Activated CD8-positive, alpha-beta T cell treated with anti-CD3 and anti-CD28 coated beads, Interleukin-2, amount 10 ng/mL, durations not matched to agents 7 days and 5 days (primary cell): ENCODE data around the gene ALPL. TPM values are rescaled to one million over a fixed set of nuclear protein-coding genes. Genes with fewer than 3 reads are reported as not detected.
A peak's percentile ranks its signal among the peaks of the same experiment; 100 is the strongest.
"Not testable (repeated sequence)": the region's sequence is repeated elsewhere in the genome, so short reads cannot be mapped to it uniquely, and the experiment has no call there.

Experiments
- ATAC-seq: fragments of 150-1000 bp; cut with Tn5 transposase; one replicate; pipeline ENCODE4 v1.10.0; 2021; ENCODE audit warnings: moderate library complexity
- CTCF ChIA-PET: fragments of 350-600 bp; sonication (Branson Sonifier 250); formaldehyde crosslinking; loops from one replicate; lab custom pipeline; 2021; ENCODE audit warnings: antibody characterized with exemption; lab: Charles Lee
- POLR2A ChIA-PET: fragments of 350-600 bp; sonication (Branson Sonifier 250); formaldehyde crosslinking; loops from one replicate; lab custom pipeline; 2021; ENCODE audit warnings: antibody characterized with exemption; lab: Charles Lee
- DNase-seq: peaks from one replicate; pipeline ENCODE4 v3.0.0-alpha.2; 2020
- H3K27ac Mint-ChIP-seq: one replicate; pipeline ENCODE4 v1.8.0; 2021; ENCODE audit warnings: mild to moderate bottlenecking, mixed read lengths
- H3K27me3 Mint-ChIP-seq: one replicate; pipeline ENCODE4 v1.8.0; 2021; ENCODE audit warnings: low read depth, mixed read lengths
- H3K36me3 Mint-ChIP-seq: one replicate; pipeline ENCODE4 v1.8.0; 2021; ENCODE audit warnings: low read depth, mixed read lengths
- H3K4me1 Mint-ChIP-seq: one replicate; pipeline ENCODE4 v1.8.0; 2021; ENCODE audit warnings: low read depth, mixed read lengths
- H3K4me3 Mint-ChIP-seq: one replicate; pipeline ENCODE4 v1.8.0; 2021; ENCODE audit warnings: mild to moderate bottlenecking, mixed read lengths
- H3K9me3 Mint-ChIP-seq: one replicate; pipeline ENCODE4 v1.8.0; 2022; ENCODE audit warnings: mixed read lengths; ENCODE audit not compliant: insufficient read depth
- total RNA-seq, 2 experiments: library from RNA; stranded (reverse); gene quantifications; one replicate each; pipeline ENCODE4 v1.2.3, GENCODE V29; 2021

The ALPL gene
- not detected for total RNA-seq

DNA sequence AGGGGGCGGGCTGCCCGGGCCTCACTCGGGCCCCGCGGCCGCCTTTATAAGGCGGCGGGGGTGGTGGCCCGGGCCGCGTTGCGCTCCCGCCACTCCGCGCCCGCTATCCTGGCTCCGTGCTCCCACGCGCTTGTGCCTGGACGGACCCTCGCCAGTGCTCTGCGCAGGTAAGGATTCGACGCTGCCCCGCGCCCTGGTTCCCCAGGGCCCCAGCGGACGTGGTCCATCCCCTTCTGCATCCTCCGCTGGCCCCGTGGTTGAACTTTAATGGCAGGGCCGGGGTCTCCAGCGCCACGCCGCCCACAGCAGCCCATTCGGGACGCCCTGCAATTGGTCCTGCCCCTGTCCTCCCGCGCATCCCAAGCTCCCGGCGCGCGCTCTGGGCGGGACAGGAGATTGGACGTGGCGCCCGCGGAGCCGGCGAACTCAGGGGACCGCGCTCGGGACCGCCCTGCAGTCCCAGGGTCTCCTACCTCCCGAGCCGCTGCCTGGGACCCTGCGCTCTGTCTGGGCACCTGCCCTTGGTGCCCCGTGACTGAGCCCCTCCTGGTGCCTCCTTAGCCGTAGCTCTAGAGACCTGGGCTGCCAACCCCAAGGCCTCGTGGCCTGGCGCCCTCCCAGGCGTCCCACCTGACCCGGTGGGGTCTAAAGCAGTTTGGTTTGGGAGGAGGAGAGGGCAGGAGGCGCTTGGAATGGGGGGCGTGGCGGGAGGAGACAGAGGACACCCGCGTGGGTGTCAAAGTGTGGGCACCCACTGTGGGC lies at the start of gene ALPL:
Gene ALPL (plus strand): TSS at position 73 of the 762 bp plus-strand sequence. CDS start 44,659 bp downstream, outside the sequence.
- H3K4me3 Mint-ChIP-seq = no peak within 1 kb of the TSS
- CTCF ChIA-PET = interaction anchor here (1.1 to 2.8 kb wide), 4 partner anchors 9 to 26 kb away, joined by 3 to 7 read pairs (median 4); no protein-coding TSS in a partner anchor
- peaks cover 4% of the 10 kb centered on the region for H3K4me1 Mint-ChIP-seq
- POLR2A ChIA-PET = no interaction called here
- peaks cover 35% of the 10 kb centered on the region for H3K27me3 Mint-ChIP-seq
- peak; percentile 14 for ATAC-seq
- no peak within 1 kb of the TSS for H3K27ac Mint-ChIP-seq
- no peaks in the 10 kb centered on the region for H3K36me3 Mint-ChIP-seq
- H3K9me3 Mint-ChIP-seq = no peaks in the 10 kb centered on the region
- no peak for DNase-seq

DNA sequence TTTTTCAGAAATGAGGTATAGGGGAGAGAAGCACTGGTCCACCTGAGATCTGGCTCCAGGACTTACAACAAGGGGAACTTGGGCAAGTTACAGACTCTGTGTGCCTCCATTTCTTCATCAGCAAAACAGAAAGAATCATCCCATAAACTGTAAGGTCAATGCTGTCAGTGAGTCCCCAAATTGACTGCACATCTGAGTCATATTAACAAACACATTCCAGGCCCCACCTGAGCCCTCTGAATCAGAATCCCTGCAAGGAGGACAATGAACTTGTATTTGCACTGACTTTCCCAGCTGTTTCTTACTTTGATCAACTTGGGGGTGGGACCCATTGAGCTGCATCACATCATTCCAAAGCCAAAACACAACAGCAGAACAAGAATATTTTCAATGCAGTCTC lies 44.1 kb upstream of the ALPL start:
- CTCF ChIA-PET, POLR2A ChIA-PET, H3K4me1 Mint-ChIP-seq, H3K27me3 Mint-ChIP-seq, DNase-seq, H3K27ac Mint-ChIP-seq, H3K36me3 Mint-ChIP-seq, ATAC-seq, H3K9me3 Mint-ChIP-seq, H3K4me3 Mint-ChIP-seq: not testable (repeated sequence)

DNA sequence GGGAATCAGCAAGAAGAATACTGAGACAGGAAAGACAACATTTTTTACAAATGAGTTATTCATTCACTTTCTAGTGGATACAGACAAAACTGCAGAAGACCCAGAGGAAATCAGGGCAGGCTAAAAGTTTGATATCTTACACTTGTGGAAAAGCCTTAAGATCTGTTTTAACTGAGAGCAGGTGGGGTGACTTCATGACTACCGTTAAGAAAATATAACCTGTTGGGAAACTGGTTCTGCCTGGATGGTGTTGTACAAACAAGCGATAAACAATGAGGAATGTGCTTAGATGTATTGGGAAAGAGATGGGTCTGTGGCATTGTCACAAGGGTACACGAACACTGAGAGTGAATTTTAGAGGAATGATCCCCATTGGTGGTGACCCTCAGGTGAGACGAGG lies 41.3 kb upstream of the ALPL start:
- H3K4me1 Mint-ChIP-seq, H3K9me3 Mint-ChIP-seq, DNase-seq, H3K27me3 Mint-ChIP-seq, H3K27ac Mint-ChIP-seq, POLR2A ChIA-PET, H3K36me3 Mint-ChIP-seq, H3K4me3 Mint-ChIP-seq, ATAC-seq: not testable (repeated sequence)
- CTCF ChIA-PET = interaction anchor here (0.6 to 1.0 kb wide), 2 partner anchors 100 to 273 kb away, joined by 3 to 4 read pairs; no protein-coding TSS in a partner anchor

DNA sequence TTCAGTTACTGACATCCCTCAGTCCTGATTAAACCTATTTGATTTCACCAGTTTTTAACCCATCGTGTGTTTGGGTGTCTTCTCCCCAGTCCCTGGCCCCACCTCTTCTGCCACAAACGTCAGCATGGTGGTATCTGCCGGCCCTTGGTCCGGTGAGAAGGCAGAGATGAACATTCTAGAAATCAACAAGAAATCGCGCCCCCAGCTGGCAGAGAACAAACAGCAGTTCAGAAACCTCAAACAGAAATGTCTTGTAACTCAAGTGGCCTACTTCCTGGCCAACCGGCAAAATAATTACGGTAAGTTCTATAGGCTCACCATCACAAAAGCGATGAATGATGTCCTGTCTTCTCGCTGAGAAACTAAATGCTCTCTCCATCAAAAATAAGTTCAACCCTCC lies 40.6 kb upstream of the ALPL start:
- POLR2A ChIA-PET = no interaction called here

DNA sequence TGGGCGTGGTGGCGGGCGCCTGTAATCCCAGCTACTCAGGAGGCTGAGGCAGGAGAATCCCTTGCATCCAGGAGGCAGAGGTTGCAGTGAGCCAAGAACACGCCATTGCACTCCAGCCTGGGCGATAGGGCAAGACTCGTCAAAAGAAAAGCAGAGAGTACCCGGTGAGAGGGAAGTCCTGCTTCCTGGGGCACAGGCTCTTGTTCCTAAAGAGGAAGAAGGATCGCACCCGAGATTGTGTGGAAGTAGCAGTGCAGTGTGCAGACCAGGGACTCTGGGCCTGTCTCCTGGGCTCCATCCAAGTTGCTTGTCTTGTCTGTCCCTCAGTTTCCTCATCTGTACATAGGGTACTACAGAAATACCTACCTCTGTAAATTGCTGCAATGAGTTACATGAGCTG lies 39.6 kb upstream of the ALPL start:
- no peaks in the 10 kb centered on the region for H3K36me3 Mint-ChIP-seq
- no peak overlapping the region for H3K27ac Mint-ChIP-seq
- ATAC-seq (no peak), DNase-seq (no peak)
- ChIA-PET CTCF (no interaction called here), POLR2A (interaction anchor here (0.6 kb wide), 1 partner anchor 1244 kb away, joined by 3 read pairs; no protein-coding TSS in a partner anchor)
- H3K27me3 Mint-ChIP-seq = no peaks in the 10 kb centered on the region
- no peak overlapping the region for H3K4me3 Mint-ChIP-seq
- no peaks in the 10 kb centered on the region for H3K9me3 Mint-ChIP-seq
- H3K4me1 Mint-ChIP-seq = peaks cover 6% of the 10 kb centered on the region

More for the DNA sequence above, 40.6 kb upstream of the ALPL start:
- peaks cover 6% of the 10 kb centered on the region for H3K4me1 Mint-ChIP-seq
- no peak for ATAC-seq
- peaks cover 2% of the 10 kb centered on the region for H3K27me3 Mint-ChIP-seq
- peak; percentile 55 for DNase-seq
- H3K9me3 Mint-ChIP-seq = no peaks in the 10 kb centered on the region
- no peak overlapping the region for H3K4me3 Mint-ChIP-seq
- CTCF ChIA-PET = interaction anchor here (0.8 to 1.0 kb wide), 2 partner anchors 24 to 100 kb away, joined by 3 to 4 read pairs; no protein-coding TSS in a partner anchor
- no peaks in the 10 kb centered on the region for H3K36me3 Mint-ChIP-seq
- H3K27ac Mint-ChIP-seq = no peak overlapping the region

DNA sequence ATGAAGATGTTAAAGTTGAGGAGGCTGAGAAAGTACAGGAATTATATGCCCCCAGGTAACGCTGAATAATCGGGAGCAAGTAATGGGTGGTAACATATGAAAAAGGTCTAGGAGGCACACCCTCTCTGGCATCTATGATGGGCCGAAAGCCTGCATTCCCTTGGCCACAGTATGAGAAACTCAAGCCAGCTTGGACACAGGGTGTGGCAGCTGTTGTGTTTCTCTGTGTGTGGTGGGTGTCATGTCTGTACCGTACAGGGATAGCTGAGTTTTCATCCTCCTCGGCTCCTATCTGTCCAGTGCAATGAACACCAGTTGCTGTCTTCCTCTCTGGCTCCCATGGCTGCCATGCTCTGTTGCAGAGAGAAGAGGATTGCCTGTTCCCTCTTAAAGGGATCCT lies 36.4 kb upstream of the ALPL start:
- peaks cover 5% of the 10 kb centered on the region for H3K27me3 Mint-ChIP-seq
- ChIA-PET CTCF (no interaction called here), POLR2A (no interaction called here)
- DNase-seq = no peak
- no peaks in the 10 kb centered on the region for H3K9me3 Mint-ChIP-seq
- no peak overlapping the region for H3K4me3 Mint-ChIP-seq
- H3K27ac Mint-ChIP-seq = no peak overlapping the region
- no peaks in the 10 kb centered on the region for H3K36me3 Mint-ChIP-seq
- no peak for ATAC-seq
- peaks cover 6% of the 10 kb centered on the region for H3K4me1 Mint-ChIP-seq

DNA sequence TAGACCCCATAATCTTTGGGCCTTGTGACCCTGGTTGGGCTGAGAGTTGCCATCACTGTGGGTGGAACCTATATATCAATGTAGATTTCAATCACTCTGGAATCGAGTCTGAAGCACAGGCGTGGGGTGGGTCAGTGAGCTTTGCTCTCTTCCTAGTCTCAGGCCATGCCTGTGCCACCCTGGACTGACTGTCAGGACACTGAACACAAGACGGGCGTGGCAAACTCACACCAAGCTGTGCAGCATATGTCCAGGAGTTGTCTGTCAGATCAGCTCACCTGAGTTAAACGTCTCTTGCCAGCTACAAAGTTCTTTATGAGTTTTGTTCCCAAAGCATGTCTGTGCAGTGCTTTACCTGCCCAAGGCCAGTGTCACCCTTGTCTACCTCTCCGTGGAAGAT lies 30.9 kb upstream of the ALPL start:
- no peak for DNase-seq
- Mint-ChIP-seq H3K27me3 (peaks cover 8% of the 10 kb centered on the region), H3K4me3 (no peak overlapping the region), H3K36me3 (no peaks in the 10 kb centered on the region), H3K9me3 (no peaks in the 10 kb centered on the region), H3K27ac (no peak overlapping the region), H3K4me1 (no peaks in the 10 kb centered on the region)
- CTCF ChIA-PET = no interaction called here
- POLR2A ChIA-PET = no interaction called here
- no peak for ATAC-seq

DNA sequence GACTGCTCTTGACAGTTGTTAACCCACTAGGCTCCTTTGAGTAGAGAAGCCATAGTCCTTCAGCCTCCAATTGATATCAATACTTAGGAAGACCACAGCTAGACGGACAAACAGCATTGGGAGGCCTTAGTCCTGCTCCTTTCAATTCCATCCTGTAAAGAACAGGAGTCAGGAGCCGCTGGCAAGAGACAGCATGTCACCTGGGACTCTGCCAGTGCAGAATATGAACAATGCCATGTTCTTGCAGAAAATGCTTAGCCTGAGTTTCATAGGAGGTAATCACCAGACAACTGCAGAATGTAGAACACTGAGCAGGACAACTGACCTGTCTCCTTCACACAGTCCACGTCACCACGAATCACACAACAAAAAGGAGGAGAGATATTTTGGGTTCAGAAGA lies 25.3 kb upstream of the ALPL start:
- H3K27me3 Mint-ChIP-seq, POLR2A ChIA-PET, H3K4me3 Mint-ChIP-seq, H3K9me3 Mint-ChIP-seq, DNase-seq, H3K27ac Mint-ChIP-seq, H3K36me3 Mint-ChIP-seq, H3K4me1 Mint-ChIP-seq, CTCF ChIA-PET, ATAC-seq: not testable (repeated sequence)

DNA sequence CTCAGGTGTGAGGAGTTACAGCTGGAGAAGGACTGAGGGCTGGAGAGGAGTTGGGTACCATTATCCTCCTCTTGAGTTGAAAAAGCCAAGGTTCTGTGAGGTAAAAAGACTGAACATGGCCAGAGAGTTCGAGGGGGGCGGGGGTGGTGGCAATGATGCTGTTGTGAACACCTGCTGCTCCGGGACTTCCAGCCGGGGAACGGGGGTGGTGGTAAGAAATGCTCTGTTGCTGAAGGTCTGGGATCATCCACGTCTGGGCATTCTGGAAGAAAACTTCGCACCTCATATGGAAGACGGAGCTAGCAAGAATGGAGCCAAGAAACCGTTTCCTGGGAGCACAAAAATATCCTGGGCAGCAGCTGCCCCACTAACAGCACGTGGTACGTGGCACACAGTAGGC lies 20.1 kb upstream of the ALPL start:
- Mint-ChIP-seq H3K36me3 (no peaks in the 10 kb centered on the region), H3K9me3 (no peaks in the 10 kb centered on the region), H3K4me3 (no peak overlapping the region), H3K27ac (no peak overlapping the region), H3K4me1 (peaks cover 10% of the 10 kb centered on the region), H3K27me3 (peaks cover 20% of the 10 kb centered on the region)
- POLR2A ChIA-PET = no interaction called here
- CTCF ChIA-PET = interaction anchor here (1.0 to 2.7 kb wide), 2 partner anchors 119 to 219 kb away, joined by 4 to 15 read pairs; no protein-coding TSS in a partner anchor
- DNase-seq = no peak
- no peak for ATAC-seq

DNA sequence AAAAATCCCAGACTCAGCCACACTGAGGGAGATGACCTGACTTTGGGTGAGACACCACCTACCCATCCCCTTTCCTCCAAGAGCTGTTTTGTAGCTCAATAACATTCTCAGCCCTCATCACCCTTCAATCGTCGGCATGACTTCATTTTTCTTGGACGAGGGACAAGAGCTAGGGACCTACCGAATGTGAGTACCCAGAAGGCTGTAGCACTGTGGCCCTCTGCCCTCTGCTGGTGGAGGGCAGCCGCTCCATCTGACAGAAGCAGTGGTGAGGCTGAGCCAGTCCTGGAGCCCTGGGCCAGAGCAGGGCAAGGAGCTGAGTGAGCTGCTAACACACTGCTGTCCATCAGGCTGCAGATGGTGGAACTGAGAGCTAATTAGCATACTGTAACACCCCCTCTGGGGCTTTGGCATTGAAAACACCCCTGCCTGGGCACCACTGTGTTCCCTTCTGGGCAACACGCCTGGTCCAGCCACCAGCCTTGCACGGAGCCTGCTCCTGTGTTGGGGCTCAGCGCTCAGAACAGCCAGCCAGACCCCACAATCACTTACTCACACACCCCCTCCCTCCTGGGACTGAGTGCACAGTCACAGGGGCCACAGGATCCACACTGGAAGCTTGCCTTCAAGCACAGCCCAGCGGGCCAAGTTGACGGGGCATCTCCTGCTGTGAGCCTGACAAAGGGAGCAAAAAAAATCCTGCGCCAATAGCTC lies 18.3 kb upstream of the ALPL start:
- Mint-ChIP-seq H3K9me3 (no peaks in the 10 kb centered on the region), H3K4me1 (peaks cover 10% of the 10 kb centered on the region), H3K27ac (no peak overlapping the region), H3K4me3 (no peak overlapping the region), H3K36me3 (no peaks in the 10 kb centered on the region), H3K27me3 (peaks cover 25% of the 10 kb centered on the region)
- DNase-seq (peak; percentile 47), ATAC-seq (no peak)
- ChIA-PET POLR2A (no interaction called here), CTCF (interaction anchor here (0.7 to 2.7 kb wide), 4 partner anchors 20 to 1064 kb away, joined by 3 to 15 read pairs (median 3); no protein-coding TSS in a partner anchor)

DNA sequence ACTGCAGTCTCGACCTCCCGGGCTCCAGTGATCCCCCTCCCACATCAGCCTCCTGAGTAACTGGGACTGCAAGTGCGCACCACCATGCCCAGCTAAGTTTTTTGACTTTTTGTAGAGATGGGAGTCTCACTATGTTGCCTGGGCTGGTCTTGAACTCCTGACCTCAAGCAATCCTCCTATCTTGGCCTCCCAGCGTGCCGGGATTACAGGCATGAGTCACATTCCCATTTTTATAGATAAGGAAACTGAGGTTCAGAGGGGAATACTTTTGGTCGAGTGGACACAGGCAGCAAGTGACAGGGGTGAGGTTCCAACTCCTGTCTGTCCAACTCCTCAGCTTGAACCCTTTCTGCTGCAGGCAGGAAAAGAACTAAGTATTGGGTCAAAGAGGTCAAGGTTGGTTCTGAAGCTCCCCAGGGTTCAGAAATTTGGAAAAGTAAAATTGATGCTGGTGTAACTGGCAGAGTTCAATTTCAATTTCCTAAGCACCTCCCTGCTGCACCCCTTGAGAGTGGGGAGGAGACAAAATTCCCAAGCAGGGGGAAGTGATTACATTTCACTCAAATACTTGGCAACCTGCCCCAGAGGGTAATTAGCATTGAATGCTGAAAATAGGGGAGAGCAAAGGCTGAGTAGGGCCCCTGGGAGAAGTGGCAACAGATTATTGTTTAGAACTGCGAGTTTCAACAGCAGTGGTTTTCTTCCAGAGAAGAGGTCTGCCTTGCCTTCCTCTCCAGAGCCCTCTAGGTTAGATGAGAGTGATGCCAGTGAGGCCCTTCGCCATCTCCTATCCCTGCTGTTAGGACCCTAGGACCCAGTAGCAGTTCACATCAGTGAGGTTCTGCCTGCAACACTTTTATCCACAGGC lies 17.5 kb upstream of the ALPL start:
- no peak overlapping the region for H3K27ac Mint-ChIP-seq
- CTCF ChIA-PET = interaction anchor here (0.7 to 2.7 kb wide), 3 partner anchors 19 to 259 kb away, joined by 3 to 15 read pairs (median 4); no protein-coding TSS in a partner anchor
- no peaks in the 10 kb centered on the region for H3K36me3 Mint-ChIP-seq
- DNase-seq (no peak), ATAC-seq (no peak)
- no peaks in the 10 kb centered on the region for H3K9me3 Mint-ChIP-seq
- POLR2A ChIA-PET = no interaction called here
- no peak overlapping the region for H3K4me3 Mint-ChIP-seq
- H3K4me1 Mint-ChIP-seq = peaks cover 10% of the 10 kb centered on the region
- peaks cover 23% of the 10 kb centered on the region for H3K27me3 Mint-ChIP-seq
